Trophoblast cell (in vitro differentiated cells and primary cell): ENCODE results near the gene RNGTT.

Experiments
- DNase-seq, 2 donors: peaks; one replicate each; pipeline ENCODE4 v3.0.0-alpha.2; 2016
- H2AFZ ChIP-seq: 2 replicates; pipeline ENCODE4 v1.6.1; 2013; ENCODE audit warnings: low read length, moderate library complexity, mild to moderate bottlenecking; ENCODE audit not compliant: insufficient read depth, poor library complexity
- H2AK5ac ChIP-seq: 2 replicates; pipeline ENCODE4 v1.6.1; 2013; ENCODE audit warnings: mild to moderate bottlenecking, low read length
- H2BK120ac ChIP-seq: 2 replicates; pipeline ENCODE4 v1.6.1; 2013; ENCODE audit warnings: low read length, mild to moderate bottlenecking, moderate library complexity; ENCODE audit not compliant: insufficient read depth, poor library complexity
- H2BK12ac ChIP-seq: 2 replicates; pipeline ENCODE4 v1.6.1; 2013; ENCODE audit warnings: mild to moderate bottlenecking, low read length, moderate library complexity
- H2BK5ac ChIP-seq: 2 replicates; pipeline ENCODE4 v1.6.1; 2013; ENCODE audit warnings: low read length, low read depth, moderate library complexity, mild to moderate bottlenecking; ENCODE audit not compliant: poor library complexity
- H3K14ac ChIP-seq: 2 replicates; pipeline ENCODE4 v1.6.1; 2013; ENCODE audit warnings: mild to moderate bottlenecking, low read length
- H3K18ac ChIP-seq: 2 replicates; pipeline ENCODE4 v1.6.1; 2013; ENCODE audit warnings: mild to moderate bottlenecking, low read length
- H3K23ac ChIP-seq: 2 replicates; pipeline ENCODE4 v1.6.1; 2013; ENCODE audit warnings: low read length
- H3K27ac ChIP-seq: 2 replicates; pipeline ENCODE4 v1.5.1; 2013; ENCODE audit warnings: low read depth, mild to moderate bottlenecking, inconsistent platforms, low read length, moderate library complexity
- H3K27me3 ChIP-seq: 2 replicates; pipeline ENCODE4 v1.6.1; 2013; ENCODE audit warnings: inconsistent platforms, mild to moderate bottlenecking, low read length, moderate library complexity; ENCODE audit not compliant: insufficient read depth
- H3K36me3 ChIP-seq, 2 experiments: 1 replicate in 1 of 2; 2 replicates in 1 of 2; pipeline ENCODE4 v1.6.1; 2013; ENCODE audit warnings: low read length in 2 of 2, mild to moderate bottlenecking in 2 of 2, moderate library complexity in 1 of 2; ENCODE audit not compliant: insufficient read depth in 2 of 2, control insufficient read depth in 1 of 2
- H3K4ac ChIP-seq: 2 replicates; pipeline ENCODE4 v1.6.1; 2013; ENCODE audit warnings: low read depth, mild to moderate bottlenecking, low read length, moderate library complexity
- H3K4me1 ChIP-seq, 2 experiments: 1 replicate in 1 of 2; 2 replicates in 1 of 2; pipeline ENCODE4 v1.6.1; 2013; ENCODE audit warnings: low read length in 2 of 2, mild to moderate bottlenecking in 2 of 2, moderate library complexity in 1 of 2; ENCODE audit not compliant: insufficient read depth in 2 of 2, control insufficient read depth in 1 of 2
- H3K4me2 ChIP-seq: 2 replicates; pipeline ENCODE4 v1.6.1; 2013; ENCODE audit warnings: inconsistent platforms, mild to moderate bottlenecking, low read length, moderate library complexity
- H3K4me3 ChIP-seq: 2 replicates; pipeline ENCODE4 v1.5.1; 2013; ENCODE audit warnings: mild to moderate bottlenecking, low read depth, low read length, inconsistent platforms
- H3K79me1 ChIP-seq: one replicate; pipeline ENCODE4 v1.6.1; 2013; ENCODE audit warnings: low read length
- H3K79me2 ChIP-seq: 2 replicates; pipeline ENCODE4 v1.6.1; 2013; ENCODE audit warnings: low read length, mild to moderate bottlenecking; ENCODE audit not compliant: control insufficient read depth, insufficient read depth, poor library complexity
- H3K9ac ChIP-seq: 2 replicates; pipeline ENCODE4 v1.6.1; 2013; ENCODE audit warnings: mild to moderate bottlenecking, low read length
- H3K9me3 ChIP-seq: 2 replicates; pipeline ENCODE4 v1.6.1; 2013; ENCODE audit warnings: low read depth, mild to moderate bottlenecking, control low read depth, inconsistent platforms, low read length; ENCODE audit not compliant: insufficient read depth
- H4K12ac ChIP-seq: 2 replicates; pipeline ENCODE4 v1.6.1; 2013; ENCODE audit warnings: low read depth, mild to moderate bottlenecking, low read length, moderate library complexity
- H4K8ac ChIP-seq: 2 replicates; pipeline ENCODE4 v1.6.1; 2013; ENCODE audit warnings: low read depth, mild to moderate bottlenecking, low read length, moderate library complexity
- H4K91ac ChIP-seq: one replicate; pipeline ENCODE4 v1.6.1; 2013; ENCODE audit warnings: low read depth, mild to moderate bottlenecking, low read length, moderate library complexity
- WGBS: extraction: QIAGEN DNeasy Blood & Tissue Kit; methylation state at CpG from one replicate; pipeline ENCODE4 v1.1.7; 2013; ENCODE audit warnings: missing lambda C conversion rate; ENCODE audit not compliant: insufficient read length, insufficient coverage; ENCODE audit errors: extremely low coverage; 5-methylcytosine and 5-hydroxymethylcytosine counted together

The RNGTT gene

GRCh38 chr6:88695937-88696336 is 267.5 kb downstream of the RNGTT start:
- no peak overlapping the region for H3K4ac ChIP-seq
- H2AK5ac ChIP-seq = no peak overlapping the region
- no peak overlapping the region for H4K12ac ChIP-seq
- no peak overlapping the region for H3K23ac ChIP-seq
- no peaks in the 10 kb centered on the region for H3K79me2 ChIP-seq
- H3K4me1 ChIP-seq = no peaks in the 10 kb centered on the region
- H3K27ac ChIP-seq = no peak overlapping the region
- no peak overlapping the region for H4K8ac ChIP-seq
- H3K14ac ChIP-seq = no peak overlapping the region
- H3K4me3 ChIP-seq = no peak overlapping the region
- no peaks in the 10 kb centered on the region for H3K27me3 ChIP-seq
- no peak overlapping the region for H2BK12ac ChIP-seq
- WGBS = no CpG with 5 or more reads among the region's 4 CpGs
- no peaks in the 10 kb centered on the region for H3K9me3 ChIP-seq
- no peak for DNase-seq
- H4K91ac ChIP-seq = no peak overlapping the region
- no peaks in the 10 kb centered on the region for H3K36me3 ChIP-seq
- no peaks in the 10 kb centered on the region for H3K79me1 ChIP-seq
- H3K9ac ChIP-seq = no peak overlapping the region
- H2BK5ac ChIP-seq = no peak overlapping the region
- H3K4me2 ChIP-seq = no peak overlapping the region
- H2AFZ ChIP-seq = no peak overlapping the region
- no peak overlapping the region for H2BK120ac ChIP-seq
- H3K18ac ChIP-seq = no peak overlapping the region

- no peaks in the 10 kb centered on the region for H3K4me1 ChIP-seq
- no peaks in the 10 kb centered on the region for H3K27me3 ChIP-seq
- WGBS = no CpG with 5 or more reads among the region's 3 CpGs
- no peak overlapping the region for H3K4ac ChIP-seq
- no peaks in the 10 kb centered on the region for H3K9me3 ChIP-seq
- H3K79me1 ChIP-seq = no peaks in the 10 kb centered on the region
- H3K14ac ChIP-seq = no peak overlapping the region
- H2BK120ac ChIP-seq = no peak overlapping the region
- no peak for DNase-seq
- no peak overlapping the region for H3K18ac ChIP-seq
- no peak overlapping the region for H2BK5ac ChIP-seq
- H3K4me3 ChIP-seq = no peak overlapping the region
- H4K8ac ChIP-seq = no peak overlapping the region
- no peak overlapping the region for H3K27ac ChIP-seq
- no peak overlapping the region for H3K9ac ChIP-seq
- no peak overlapping the region for H2BK12ac ChIP-seq
- H3K23ac ChIP-seq = no peak overlapping the region
- no peaks in the 10 kb centered on the region for H3K79me2 ChIP-seq
- no peak overlapping the region for H2AK5ac ChIP-seq
- H3K36me3 ChIP-seq = no peaks in the 10 kb centered on the region
- no peak overlapping the region for H3K4me2 ChIP-seq
- no peak overlapping the region for H2AFZ ChIP-seq
- no peak overlapping the region for H4K12ac ChIP-seq
- H4K91ac ChIP-seq = no peak overlapping the region
Measured at GRCh38 chr6:88683734-88684133, 279.7 kb downstream of the RNGTT start.

GRCh38 chr6:88680654-88681053 is 282.8 kb downstream of the RNGTT start:
- DNase-seq = peak in 1 of 2 donors; percentile 39
- no peaks in the 10 kb centered on the region for H3K9me3 ChIP-seq
- no peak overlapping the region for H2BK12ac ChIP-seq
- no peak overlapping the region for H2AFZ ChIP-seq
- no peaks in the 10 kb centered on the region for H3K36me3 ChIP-seq
- H2BK5ac ChIP-seq = no peak overlapping the region
- H2AK5ac ChIP-seq = no peak overlapping the region
- H3K4me1 ChIP-seq = no peaks in the 10 kb centered on the region
- no peak overlapping the region for H4K12ac ChIP-seq
- no peak overlapping the region for H3K18ac ChIP-seq
- H4K8ac ChIP-seq = no peak overlapping the region
- no peak overlapping the region for H4K91ac ChIP-seq
- H3K14ac ChIP-seq = no peak overlapping the region
- no peak overlapping the region for H2BK120ac ChIP-seq
- no peaks in the 10 kb centered on the region for H3K27me3 ChIP-seq
- H3K4me3 ChIP-seq = no peak overlapping the region
- H3K79me2 ChIP-seq = no peaks in the 10 kb centered on the region
- no peak overlapping the region for H3K23ac ChIP-seq
- WGBS = no CpG with 5 or more reads among the region's 6 CpGs
- H3K4me2 ChIP-seq = no peak overlapping the region
- H3K4ac ChIP-seq = no peak overlapping the region
- no peaks in the 10 kb centered on the region for H3K79me1 ChIP-seq
- no peak overlapping the region for H3K27ac ChIP-seq
- no peak overlapping the region for H3K9ac ChIP-seq

- H3K4me3 ChIP-seq = no peak overlapping the region
Measured at GRCh38 chr6:88679841-88680240, 283.6 kb downstream of the RNGTT start.

More at GRCh38 chr6:88679841-88680240, 283.6 kb downstream of the RNGTT start:
- Histone ChIP-seq H3K23ac (no peak overlapping the region), H2AFZ (no peak overlapping the region), H3K27ac (no peak overlapping the region), H3K27me3 (no peaks in the 10 kb centered on the region), H3K4ac (no peak overlapping the region), H2BK5ac (no peak overlapping the region), H3K4me2 (no peak overlapping the region), H3K79me1 (no peaks in the 10 kb centered on the region), H3K14ac (no peak overlapping the region), H2AK5ac (no peak overlapping the region), H3K9ac (no peak overlapping the region), H3K36me3 (no peaks in the 10 kb centered on the region), H4K12ac (no peak overlapping the region), H3K4me1 (no peaks in the 10 kb centered on the region), H3K18ac (no peak overlapping the region), H3K9me3 (no peaks in the 10 kb centered on the region), H2BK120ac (no peak overlapping the region), H3K79me2 (no peaks in the 10 kb centered on the region), H4K8ac (no peak overlapping the region), H4K91ac (no peak overlapping the region), H2BK12ac (no peak overlapping the region)
- DNase-seq = peak; percentile 3 to 82
- WGBS = no CpG with 5 or more reads among the region's 4 CpGs
